Vagina (tissue), 2 donors: ENCODE data around the gene PIP5KL1.

Experiments
- POLR2A ChIP-seq, 2 donors: fragments of 450-650 bp; IDR thresholded peaks; one replicate each; pipeline ENCODE4 v1.6.1; 2017; ENCODE audit warnings: antibody characterized with exemption in 2 of 2, mild to moderate bottlenecking in 2 of 2, moderate library complexity in 2 of 2
- TF ChIP-seq, protein P1 (sequence below), 3 experiments: fragments of 450-650 bp in 2 of 3; fragments of 200-600 bp in 1 of 3; sonication (generic) in 1 of 3; IDR thresholded peaks; one replicate each; pipeline ENCODE4 v1.5.1; 2017 to 2019; ENCODE audit warnings: antibody characterized with exemption in 3 of 3, mild to moderate bottlenecking in 2 of 3, moderate library complexity in 2 of 3

DNA sequence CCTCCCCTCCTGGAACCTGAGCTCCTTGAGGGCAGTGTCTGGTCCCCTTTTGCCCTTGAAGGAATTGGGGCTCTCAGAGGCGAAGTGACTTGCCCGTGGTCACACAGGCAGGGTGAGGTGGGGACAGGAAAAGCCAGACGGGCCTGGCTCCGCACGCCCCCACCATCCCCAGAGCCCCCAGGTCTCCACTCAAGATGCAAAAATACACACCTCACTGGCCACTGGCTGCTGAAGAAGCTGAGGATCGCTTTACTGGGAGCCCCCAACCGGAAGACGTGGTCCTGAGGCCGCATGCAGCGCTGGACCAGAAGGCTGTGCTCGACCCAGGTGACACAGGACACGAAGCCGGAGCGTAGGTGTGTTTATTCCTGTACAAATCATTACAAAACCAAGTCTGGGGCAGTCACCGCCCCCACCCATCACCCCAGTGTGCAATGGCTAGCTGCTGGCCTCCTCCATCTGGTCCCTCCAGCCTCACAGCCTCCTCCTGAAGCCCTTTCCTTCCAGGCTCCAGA lies 45.5 kb downstream of the PIP5KL1 start:
- TF ChIP-seq, protein P1, sequence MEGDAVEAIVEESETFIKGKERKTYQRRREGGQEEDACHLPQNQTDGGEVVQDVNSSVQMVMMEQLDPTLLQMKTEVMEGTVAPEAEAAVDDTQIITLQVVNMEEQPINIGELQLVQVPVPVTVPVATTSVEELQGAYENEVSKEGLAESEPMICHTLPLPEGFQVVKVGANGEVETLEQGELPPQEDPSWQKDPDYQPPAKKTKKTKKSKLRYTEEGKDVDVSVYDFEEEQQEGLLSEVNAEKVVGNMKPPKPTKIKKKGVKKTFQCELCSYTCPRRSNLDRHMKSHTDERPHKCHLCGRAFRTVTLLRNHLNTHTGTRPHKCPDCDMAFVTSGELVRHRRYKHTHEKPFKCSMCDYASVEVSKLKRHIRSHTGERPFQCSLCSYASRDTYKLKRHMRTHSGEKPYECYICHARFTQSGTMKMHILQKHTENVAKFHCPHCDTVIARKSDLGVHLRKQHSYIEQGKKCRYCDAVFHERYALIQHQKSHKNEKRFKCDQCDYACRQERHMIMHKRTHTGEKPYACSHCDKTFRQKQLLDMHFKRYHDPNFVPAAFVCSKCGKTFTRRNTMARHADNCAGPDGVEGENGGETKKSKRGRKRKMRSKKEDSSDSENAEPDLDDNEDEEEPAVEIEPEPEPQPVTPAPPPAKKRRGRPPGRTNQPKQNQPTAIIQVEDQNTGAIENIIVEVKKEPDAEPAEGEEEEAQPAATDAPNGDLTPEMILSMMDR (IDR thresholded peaks at IDR 0.05), result no peak
- no peak for TF ChIP-seq POLR2A (IDR thresholded peaks at IDR 0.05)
